NCI-H526 (cell line): ENCODE results near the gene TNC.

Source experiments
- DNase-seq, 2 experiments: peaks; one replicate each; lab custom pipeline; 2025; lab: John Stamatoyannopoulos, UW

The TNC gene

DNA sequence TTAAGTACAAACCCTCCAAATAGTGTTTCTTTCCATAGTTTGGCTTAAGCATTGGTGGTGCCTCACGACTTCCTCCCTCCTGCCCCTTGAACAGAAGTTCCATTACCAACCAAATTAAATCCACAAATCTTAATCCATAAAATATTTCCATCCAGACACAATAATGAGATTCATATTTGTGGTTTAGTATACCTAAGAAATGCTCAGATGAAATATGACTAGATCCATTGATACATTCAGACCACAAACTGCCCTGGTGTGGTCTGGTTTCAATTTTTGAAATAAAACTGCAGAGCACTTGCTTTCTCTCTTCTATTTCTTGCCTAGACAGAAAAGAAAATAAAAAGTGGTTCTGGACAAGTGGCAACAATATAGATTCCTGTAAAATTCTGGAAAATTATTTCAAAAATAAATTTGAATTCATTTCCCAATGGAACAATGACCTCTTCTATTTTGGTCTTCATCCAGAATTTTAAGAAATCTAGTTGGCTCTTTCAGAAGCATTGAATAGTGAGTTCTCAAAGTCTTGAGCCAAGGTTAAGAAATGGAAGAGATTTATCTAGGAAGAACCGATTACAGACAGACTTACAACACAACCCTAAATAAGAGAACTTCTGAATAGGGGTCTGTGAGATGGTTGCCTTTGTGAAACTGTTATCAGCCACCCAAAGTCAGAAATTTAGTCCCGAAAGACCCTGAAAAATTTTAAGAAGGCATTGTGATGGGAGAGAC is 14.0 kb downstream of the TNC start:
- DNase-seq: no peak

DNA sequence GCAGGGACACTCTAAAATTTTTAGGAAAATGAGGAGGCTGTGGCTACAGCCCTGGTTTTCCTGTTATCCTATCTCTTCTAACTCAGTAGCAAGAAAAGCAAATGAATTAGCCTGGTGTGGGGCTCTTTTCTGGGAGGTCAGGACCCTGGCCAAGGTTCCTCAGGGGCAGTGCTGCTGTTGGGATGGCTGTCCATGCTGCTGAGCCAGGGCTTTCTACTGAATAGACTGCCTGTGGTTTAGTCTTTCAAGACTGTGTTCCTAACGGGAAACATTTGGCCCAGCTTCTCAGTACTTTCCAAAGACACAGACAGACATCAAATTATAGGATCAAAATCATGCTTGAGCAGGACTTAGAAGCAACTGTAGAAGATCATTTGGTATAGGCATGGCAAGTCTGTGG is 18.1 kb downstream of the TNC start:
- DNase-seq: no peak

DNA sequence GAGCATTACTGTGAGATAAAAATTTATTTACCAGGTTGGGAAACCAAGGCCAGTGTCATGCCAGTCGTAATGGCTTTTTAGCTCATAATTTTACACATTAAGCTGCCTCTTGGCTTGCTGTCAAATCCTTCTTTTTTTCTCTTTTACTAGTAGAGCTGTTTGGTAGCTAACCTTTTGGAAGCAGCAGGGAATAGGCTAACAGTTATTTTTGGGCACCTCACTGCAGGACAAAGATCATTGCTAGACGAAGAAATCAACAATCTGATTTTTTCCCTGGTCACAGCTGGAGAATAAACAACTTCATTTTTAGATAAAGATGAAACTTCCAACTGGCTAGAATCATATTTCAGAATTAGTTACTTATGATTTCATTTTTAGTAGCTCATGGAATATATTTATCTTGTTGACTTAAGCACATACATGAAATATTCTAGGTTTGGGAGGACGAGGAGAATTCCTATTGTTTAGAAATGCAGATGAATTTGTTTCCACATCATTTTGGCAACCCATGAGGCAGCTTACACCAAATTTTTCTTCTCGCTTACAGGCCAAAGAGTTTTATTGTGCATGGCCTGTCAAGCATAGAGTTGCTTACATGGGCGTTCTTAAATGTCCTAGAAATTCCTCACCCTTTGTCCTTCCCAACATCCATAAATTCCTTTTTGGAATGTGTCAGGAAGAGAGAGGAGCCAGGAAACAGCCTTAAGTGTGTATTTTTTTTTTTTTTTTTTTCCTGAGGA is 19.6 kb downstream of the TNC start:
- DNase-seq: no peak

DNA sequence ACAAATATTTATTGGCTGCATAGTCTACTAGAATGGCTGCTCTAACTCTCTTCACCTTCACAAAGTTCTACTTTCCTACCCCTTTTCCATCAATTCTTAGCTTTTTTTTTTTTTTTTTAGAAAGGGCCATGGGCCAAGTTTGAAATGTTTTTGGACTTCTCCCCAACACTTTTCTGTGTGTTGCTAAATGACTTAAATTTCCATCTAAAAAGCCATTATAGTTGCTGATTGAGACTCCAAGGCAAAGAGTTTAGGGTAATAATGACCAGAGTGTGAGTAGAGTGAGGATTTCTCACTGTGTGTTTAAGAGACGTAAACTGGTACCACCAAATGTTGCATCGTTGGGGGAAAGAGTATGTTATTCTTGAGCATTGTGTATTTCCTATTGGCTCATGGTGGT is 24.4 kb downstream of the TNC start:
- no peak for DNase-seq

DNA sequence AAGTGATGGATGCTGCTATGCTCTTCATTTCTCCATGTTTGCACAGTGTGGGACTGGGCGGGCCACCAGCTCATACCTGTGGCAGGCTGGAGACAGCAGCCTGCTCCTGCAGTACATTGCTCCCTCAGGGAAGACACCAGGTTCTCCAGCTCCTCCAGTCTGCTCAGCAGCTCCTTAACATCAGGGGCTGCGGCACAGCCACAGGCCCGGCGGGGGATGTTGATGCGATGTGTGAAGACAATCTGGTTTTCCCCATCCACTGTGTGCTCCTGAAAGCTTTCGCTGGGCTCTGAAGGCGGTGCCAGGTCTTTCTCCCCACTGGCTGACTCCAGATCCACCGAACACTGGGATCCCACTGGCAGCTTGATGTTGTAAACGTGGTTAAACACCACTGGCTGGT is 27.5 kb downstream of the TNC start:
- no peak for DNase-seq

DNA sequence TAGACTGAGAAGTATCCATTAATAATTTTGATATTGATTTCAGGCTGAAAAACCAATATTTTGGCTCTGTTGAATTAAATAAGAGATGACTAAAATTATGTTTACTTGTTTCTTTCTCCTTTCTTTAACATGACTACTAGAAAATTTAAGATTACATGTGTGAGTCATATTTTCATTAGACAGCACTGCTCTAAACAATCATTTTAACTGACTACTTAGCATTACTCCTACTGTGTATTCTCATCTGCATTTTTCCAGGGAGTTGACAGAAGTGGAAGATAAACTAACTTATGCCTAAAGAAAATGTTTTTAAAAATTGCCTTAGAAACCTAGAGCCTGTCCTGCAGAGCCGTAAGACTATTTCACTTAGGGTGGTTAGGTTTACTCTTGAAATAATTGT is 29.1 kb downstream of the TNC start:
- DNase-seq: no peak

DNA sequence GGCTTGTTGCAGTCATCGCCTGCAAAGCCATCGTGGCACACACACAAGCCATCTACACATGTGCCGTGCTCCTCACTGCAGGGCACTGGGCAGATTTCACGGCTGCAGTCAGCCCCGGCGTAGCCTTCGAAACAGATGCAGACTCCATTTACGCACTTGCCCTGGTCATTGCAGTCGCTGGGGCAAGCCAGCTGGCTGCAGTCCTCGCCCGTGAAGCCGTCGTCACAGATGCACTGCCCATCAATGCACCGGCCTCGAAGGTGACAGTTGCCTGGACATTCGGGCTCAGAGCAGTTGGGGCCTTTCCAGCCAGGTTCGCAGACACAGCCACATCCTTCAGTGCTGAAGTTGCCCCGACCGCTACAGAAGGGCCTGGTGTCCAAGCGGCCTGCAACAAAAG is 31.1 kb downstream of the TNC start:
- DNase-seq: no peak

DNA sequence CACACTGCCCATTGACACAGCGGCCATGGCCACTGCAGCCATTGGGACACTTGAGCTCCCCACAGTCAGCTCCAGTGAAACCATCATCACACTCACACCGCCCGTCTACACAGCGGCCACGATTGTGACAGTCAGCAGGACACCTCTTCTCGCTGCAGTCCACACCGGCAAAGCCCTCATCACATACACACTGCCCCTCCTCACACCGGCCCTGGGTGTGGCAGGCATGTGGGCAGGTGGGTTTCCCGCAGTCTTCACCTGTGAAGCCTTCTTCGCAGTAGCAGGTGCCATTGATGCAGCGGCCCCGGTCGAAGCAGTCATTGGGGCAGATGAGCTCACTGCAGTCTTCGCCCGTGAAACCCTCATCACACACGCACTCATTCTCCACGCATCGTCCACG is 31.5 kb downstream of the TNC start:
- no peak for DNase-seq

DNA sequence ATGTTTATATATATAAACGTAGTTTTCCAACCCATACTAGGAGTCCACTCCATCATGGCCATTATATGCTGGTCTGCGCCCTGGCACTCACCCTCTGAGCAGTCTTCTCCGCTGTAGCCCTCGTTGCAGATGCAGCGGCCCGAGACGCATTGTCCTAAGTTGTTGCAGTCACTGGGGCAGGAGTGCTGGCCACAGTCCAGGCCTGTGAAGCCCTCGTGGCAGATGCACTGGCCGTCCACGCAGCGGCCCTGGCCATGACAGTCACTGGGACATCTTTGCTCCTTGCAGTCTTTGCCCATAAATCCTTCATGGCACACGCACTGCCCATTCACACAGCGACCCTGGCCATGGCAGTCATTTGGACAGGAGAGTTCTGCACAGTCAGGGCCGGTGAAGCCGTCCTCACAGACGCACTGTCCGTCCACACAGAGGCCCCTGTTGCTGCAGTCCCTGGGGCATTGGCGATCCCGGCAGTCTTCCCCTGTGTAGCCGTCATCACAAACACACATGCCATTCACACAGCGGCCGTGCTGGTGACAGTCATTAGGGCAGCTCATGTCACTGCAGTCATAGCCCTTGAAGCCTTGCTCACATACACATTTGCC is 32.1 kb downstream of the TNC start:
- no peak for DNase-seq

DNA sequence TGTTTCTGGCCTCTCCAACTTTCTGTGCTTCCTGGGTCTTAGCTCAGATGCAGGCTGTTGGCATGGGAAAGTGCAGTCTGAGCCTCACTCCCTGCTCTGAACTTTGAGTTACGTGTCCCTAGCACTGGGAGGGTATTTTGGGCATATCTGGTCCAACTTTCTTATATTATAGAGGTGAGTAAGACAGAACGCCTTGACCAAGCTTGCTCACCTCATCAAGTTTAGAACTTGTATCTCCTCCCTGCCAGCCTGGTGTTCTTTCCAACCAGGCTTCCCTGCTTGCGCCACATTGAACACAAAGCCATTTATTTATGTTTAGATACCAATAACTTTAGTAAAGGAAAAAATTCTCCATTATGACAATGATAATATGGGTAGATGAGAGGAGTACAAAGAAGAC is 33.2 kb downstream of the TNC start:
- no peak for DNase-seq

DNA sequence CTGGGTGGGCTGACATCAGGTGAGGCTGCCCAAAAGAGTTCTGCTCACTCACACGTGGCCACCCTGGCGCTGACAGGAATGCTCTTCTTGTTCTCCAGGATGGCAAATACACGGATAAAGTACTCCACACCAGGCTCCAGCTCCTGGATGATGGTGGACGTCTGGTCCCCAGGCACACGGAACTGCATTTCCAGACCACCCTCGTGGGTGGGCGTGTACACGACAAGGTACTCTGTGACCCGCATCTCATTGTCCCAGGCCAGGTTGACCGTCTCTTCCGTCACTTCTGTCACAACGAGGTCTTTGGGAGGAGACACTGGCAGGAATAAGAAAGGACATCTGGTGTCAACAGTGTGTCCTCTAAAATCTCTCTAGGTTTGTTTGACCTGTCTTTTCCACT is 33.8 kb downstream of the TNC start:
- no peak for DNase-seq

DNA sequence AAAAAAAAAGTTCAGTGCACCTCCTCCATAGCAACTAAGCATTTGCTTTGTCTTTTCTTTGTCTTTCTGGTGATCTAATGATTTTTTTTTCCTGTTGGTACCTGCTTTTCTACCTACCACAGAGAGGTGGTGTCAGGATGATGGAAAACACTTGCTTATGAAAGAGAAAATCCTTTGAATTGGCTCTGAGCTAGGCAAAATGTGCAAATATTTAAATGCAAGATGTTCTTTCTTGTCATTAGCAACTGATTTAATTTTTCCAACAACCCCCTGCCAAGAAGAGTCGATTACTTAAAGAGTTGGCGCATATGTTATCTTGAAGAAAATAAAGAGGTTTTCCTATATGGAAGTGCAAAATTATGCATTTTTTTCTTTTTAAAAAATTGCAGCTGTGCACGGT is 37.7 kb downstream of the TNC start:
- no peak for DNase-seq

DNA sequence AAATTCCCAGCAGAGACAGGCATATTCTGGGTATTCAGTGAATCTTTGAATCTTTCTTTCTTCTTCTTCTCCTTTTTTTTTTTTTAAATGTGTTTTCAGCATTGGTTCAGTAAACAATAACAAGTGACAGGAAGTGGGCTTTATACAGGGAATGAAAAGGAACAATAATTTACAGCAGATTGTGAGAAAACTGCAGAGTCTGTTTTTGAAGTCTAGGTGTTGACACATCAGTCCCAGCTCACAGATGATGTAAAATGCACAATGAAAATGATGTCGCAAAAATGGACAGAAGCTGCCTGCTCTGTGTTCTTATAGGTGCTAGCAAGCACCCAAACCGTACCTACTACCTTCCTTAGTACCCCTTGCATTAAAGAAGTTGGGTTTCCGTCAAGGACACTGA is 38.8 kb downstream of the TNC start:
- DNase-seq: no peak

DNA sequence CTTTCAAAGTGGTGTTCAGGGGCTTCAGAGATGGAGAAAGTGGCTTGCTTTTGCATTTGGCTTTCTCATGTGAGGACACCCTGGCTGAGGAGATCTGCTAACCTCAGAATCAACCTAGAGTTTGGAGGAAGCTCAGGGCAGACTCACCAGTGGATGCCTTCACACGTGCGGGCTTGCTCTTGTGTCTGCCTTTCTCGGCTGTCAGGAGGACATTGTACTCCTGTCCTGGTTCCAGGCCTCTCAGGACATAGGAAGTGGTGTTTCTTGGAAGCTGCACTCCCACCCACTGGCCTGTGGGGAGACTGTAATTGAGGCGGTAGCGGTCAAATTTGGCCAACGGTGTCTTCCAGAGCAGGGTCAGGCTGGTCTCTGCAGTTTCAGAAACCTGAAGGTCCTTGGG is 44.5 kb downstream of the TNC start:
- DNase-seq: no peak

DNA sequence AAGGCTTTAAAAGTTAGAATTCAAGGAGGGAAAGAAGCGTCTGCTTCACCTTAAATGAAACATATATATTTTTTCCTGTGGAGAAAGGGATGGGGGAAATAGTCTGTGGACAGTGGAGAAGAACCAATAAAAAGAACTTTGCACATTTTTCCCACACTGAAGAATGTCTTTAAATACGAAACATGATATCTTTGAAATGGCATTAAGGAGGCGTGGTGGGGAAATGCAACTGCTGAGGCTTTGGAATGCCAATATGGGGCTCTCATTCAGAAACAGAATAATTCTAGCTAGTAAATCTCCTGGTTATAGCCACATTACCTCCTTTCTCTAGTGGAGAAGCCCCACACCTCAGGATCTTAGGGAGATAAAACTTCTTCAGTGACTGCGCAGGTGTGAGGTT is 46.8 kb downstream of the TNC start:
- no peak for DNase-seq

DNA sequence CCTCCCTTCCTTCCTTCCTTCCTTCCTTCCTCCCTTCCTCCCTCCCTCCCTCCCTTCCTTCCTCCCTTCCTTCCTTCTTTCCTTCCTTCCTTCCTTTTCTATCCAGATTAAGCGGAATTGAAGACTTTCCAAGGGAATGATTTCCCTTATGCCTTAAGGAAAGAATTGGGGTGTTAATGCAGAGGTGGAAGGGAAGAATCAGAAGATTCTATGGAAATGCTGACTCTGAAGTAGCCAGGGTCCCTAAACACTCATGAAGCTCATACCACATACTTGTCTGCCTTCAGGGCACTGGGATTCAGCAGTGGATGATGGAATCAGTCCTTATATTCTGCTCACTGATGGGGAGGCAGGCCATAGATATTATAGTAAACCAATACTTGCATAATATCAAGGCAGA is 48.2 kb downstream of the TNC start:
- DNase-seq: no peak

DNA sequence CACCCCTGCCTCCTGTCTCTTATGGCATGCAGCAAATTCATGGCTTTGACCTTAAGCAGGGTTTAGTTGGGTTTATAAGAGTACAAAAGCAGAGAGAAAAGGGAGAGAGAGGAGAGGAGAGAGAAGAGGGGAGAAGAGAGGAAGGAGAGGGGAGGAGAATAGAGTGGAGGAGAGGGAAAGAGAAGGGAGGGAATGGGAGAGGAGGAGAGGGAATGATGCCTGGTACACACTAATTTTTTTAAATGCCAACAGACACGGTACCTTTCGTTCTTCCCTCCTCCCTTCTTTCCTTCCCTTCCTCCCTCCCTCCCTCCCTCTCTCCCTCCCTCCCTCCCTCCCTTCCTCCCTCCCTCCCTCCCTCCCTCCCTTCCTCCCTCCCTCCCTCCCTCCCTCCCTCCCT is 48.7 kb downstream of the TNC start:
- DNase-seq: no peak

DNA sequence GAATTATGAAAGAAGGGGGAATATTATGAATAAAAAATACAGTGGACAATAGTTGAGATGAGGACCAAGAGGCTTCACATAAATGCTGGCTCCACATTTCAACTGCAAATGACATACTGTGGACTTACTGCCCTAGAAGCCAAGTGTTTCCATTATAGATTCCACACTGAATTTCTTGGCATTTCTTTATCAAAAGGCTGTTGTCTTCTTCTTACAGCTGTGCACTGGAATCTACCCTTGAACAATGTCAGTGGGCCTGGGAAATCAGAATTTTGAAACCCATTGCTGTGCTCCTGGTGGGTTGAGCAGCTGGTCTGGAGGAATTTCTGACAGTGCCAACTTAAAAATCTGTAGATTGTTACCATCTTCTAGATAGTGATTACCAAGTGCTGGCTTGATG is 49.9 kb downstream of the TNC start:
- DNase-seq: no peak

DNA sequence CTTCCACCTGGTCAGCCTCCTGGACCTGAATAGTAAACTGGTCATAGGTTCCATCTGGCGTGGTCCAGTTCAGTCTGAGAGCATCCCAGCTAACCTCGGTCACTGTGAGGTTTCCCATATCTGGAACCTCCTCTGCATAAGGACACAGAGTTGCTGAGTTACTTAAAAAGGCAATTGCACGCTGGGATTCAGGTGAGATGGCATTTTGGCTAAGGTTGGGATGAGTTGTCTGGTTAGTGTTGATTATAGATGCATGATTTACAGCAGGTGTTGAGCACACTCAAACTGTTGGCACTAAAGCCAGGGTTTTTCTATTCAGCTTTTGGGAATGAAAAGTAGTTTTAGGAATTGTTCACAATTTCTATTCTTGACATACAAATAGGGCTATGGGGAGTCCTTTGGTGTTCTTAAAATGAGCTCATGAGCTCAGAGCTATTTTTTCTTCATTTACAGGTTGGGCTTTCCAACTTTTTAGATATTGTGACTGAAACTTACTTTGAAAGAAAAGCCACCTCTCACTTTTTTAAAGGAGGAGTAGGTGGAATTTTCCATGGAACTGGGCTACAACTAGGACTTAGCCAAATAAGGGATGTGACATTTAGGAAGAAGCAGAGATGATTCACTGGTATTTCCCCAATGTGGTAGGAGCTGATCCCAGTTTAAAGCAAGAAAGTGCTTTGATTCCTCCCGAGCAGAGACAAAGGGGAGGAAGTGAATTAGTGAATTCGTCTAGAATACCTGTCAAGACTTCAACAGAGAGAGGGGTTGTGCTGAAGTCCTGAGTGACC is 54.7 kb downstream of the TNC start:
- DNase-seq: no peak

DNA sequence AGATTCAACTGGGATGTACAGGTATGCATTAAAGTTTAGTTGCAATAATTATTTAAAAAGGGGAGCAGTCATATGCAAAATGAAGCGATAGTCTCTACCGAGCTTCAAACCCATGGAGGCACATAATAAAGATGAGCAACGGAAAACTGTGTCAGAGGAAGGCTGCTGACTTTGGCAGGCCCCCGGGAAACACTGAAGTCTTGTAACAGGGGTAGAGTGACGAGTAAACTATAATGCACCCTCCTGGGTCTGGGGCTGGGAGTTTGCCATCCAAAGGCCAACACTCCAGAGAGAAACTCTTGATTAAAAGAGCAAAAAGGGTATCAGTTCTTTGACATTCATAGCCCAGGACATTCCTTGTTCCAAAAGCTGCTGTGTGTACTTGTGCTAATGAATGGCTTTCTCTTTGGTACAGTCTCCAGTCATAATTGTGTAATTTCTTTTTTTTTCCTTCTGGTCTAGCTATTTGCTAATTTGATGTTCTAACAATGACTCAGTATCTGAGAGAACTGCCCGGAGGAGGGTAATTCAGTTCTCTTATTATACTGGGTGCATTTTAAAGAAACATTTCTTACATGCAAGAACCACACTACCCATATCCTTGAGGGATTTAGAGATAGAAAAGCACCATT is 59.2 kb downstream of the TNC start:
- DNase-seq: no peak

DNA sequence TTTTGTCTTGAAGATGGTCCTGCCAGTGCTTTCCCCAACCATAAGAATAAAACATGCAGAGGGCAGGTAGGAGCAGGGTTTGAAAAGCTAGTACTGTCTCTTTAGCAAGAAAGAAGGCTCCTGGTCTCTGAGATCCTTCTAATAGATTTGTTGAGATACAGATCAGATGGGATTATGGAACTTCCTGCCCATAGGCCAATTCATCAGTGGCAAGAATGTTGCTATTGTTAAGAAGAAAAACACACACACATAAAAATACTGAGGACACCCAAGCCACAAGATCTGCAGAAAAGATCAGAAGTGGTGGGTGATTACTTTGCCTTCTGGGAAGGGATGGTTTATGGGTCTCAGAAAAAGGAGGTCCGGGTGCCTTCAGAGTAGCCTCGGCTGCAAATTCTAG is 59.8 kb downstream of the TNC start:
- no peak for DNase-seq

DNA sequence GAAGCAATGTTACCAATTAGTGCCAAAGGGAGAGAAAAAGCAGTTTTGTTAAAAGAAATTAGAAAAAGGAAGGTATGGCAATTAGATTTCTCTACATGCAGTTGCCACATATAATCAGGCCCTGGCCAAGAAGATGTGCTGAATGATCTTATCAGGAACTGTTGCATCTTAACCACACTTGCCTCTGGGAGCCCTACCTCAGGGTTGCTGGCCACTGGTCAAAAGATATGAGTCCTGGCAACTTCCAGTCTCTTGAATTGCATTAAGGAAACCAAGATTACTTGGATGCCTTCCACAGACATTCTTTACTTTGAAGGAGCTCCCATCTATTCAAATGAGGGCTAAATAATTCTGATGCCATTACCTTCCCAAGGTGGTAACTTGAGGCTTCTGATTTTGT is 60.4 kb downstream of the TNC start:
- DNase-seq: no peak
